ENCODE results near the gene HTRA1. TPM values are rescaled to one million over a fixed set of nuclear protein-coding genes. Genes with fewer than 3 reads are reported as not detected.

Gene HTRA1
- 211 and 270 TPM in 2 replicates for total RNA-seq

DNA sequence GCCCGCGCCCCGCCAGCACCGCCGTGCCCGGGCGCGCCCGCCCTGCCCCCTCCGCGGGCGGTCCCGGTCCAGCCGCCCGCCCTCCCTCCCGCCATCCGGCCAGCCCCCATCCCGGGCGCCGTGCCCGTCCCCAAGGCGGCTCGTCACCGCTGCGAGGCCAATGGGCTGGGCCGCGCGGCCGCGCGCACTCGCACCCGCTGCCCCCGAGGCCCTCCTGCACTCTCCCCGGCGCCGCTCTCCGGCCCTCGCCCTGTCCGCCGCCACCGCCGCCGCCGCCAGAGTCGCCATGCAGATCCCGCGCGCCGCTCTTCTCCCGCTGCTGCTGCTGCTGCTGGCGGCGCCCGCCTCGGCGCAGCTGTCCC, at the start of gene HTRA1:
Gene HTRA1, plus strand, starts transcription at position 187 of the 362 bp plus-strand sequence. Its CDS starts 100 bp downstream, at position 287.

GRCh38 chr10:122454603-122455080, 6.7 kb upstream of the HTRA1 start, which contains the start of gene ARMS2:
TSS of gene ARMS2 (plus strand) at chr10:122454653. CDS start at chr10:122454728, 75 bp downstream.

GRCh38 chr10:122560279-122560804, 99.0 kb downstream of the HTRA1 start, which contains the start of gene DMBT1:
TSS of gene DMBT1 (plus strand) at chr10:122560754. CDS start at chr10:122560771, 17 bp downstream.

Small RNA genes within 50 kb of the gene (small RNA-seq; reads per million reads assigned to genes)
- 0.57 reads per million, percentile 17 among the genes with 10 or more reads in this experiment for gene MIR3941

Other genes starting within 250 kb of the HTRA1 start
- gene BTBD16, start 190.3 kb upstream of the HTRA1 start, total RNA-seq, result not detected in 2 replicates
- gene PLEKHA1, start 86.8 kb upstream of the HTRA1 start, total RNA-seq, result 26.4 and 31.1 TPM in 2 replicates
- gene ARMS2, start 6.9 kb upstream of the HTRA1 start, total RNA-seq, result not detected in 2 replicates
- 0.11 and 0.13 TPM in 2 replicates for gene DMBT1, start 99.2 kb downstream of the HTRA1 start, total RNA-seq
- not detected in 2 replicates for gene C10orf120, start 238.3 kb downstream of the HTRA1 start, total RNA-seq